ENCODE measurements around the gene GFM1.

DNA sequence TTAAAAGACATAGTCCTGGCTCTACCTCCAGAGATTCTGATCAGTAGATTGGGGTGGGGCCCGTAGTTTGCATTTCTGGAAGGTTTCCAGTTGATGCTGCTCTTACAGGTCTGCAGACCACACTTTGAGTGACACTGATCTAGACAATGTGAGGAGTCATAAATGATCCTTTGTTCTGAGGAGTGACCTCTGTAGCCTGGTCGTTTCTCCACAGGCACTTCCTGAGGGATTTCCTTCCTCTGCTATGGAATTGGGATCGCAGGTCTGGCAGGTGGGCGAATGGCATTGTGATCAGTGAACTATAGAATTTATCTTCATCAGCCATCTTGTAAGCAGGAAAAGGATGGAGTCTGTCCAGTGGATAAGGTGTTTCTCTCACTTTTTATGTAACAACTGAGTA is 5.5 kb downstream of the GFM1 start:
- TF ChIP-seq, protein P1, sequence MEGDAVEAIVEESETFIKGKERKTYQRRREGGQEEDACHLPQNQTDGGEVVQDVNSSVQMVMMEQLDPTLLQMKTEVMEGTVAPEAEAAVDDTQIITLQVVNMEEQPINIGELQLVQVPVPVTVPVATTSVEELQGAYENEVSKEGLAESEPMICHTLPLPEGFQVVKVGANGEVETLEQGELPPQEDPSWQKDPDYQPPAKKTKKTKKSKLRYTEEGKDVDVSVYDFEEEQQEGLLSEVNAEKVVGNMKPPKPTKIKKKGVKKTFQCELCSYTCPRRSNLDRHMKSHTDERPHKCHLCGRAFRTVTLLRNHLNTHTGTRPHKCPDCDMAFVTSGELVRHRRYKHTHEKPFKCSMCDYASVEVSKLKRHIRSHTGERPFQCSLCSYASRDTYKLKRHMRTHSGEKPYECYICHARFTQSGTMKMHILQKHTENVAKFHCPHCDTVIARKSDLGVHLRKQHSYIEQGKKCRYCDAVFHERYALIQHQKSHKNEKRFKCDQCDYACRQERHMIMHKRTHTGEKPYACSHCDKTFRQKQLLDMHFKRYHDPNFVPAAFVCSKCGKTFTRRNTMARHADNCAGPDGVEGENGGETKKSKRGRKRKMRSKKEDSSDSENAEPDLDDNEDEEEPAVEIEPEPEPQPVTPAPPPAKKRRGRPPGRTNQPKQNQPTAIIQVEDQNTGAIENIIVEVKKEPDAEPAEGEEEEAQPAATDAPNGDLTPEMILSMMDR (conservative IDR thresholded peaks at IDR 0.05; ENCODE audit: low read length), result no peak
- TF ChIP-seq EZH2phosphoT487 (IDR thresholded peaks at IDR 0.05; ENCODE audit: borderline replicate concordance, low read depth, low read length), result no peak

Data from OCI-LY7 (cell line).